Measurements from ENCODE around the gene PPFIA2.
"Not testable (repeated sequence)": the region's sequence is repeated elsewhere in the genome, so short reads cannot be mapped to it uniquely, and the experiment has no call there.

PPFIA2 gene

GRCh38 chr12:81255947-81256346, 503.2 kb downstream of the PPFIA2 start:
- DNase-seq: no peak

- DNase-seq: no peak
These were observed 503.7 kb downstream of the PPFIA2 start for GRCh38 chr12:81255456-81255855.

- DNase-seq: no peak
These were observed 505.8 kb downstream of the PPFIA2 start for GRCh38 chr12:81253360-81253759.

- DNase-seq: no peak
These were observed 506.9 kb downstream of the PPFIA2 start for GRCh38 chr12:81252228-81252627.

- no peak for DNase-seq
These were observed 509.2 kb downstream of the PPFIA2 start for GRCh38 chr12:81249976-81250375.

- no peak for DNase-seq
These were observed 513.1 kb downstream of the PPFIA2 start for GRCh38 chr12:81245907-81246570.

GRCh38 chr12:81245458-81245857, 513.7 kb downstream of the PPFIA2 start:
- no peak for DNase-seq

GRCh38 chr12:81231574-81232368, 527.4 kb downstream of the PPFIA2 start:
- no peak for DNase-seq

- no peak for DNase-seq
These were observed 529.4 kb downstream of the PPFIA2 start for GRCh38 chr12:81229759-81230158.

GRCh38 chr12:81224626-81225025, 534.5 kb downstream of the PPFIA2 start:
- no peak for DNase-seq

- DNase-seq: no peak
These were observed 536.1 kb downstream of the PPFIA2 start for GRCh38 chr12:81222846-81223592.

- no peak for DNase-seq
These were observed 537.5 kb downstream of the PPFIA2 start for GRCh38 chr12:81221681-81222080.

- DNase-seq: no peak
These were observed 542.4 kb downstream of the PPFIA2 start for GRCh38 chr12:81216739-81217138.

- DNase-seq: no peak
These were observed 546.0 kb downstream of the PPFIA2 start for GRCh38 chr12:81212996-81213696.

GRCh38 chr12:81211306-81211705, 547.8 kb downstream of the PPFIA2 start:
- DNase-seq: no peak

- not testable (repeated sequence) for DNase-seq
These were observed 549.4 kb downstream of the PPFIA2 start for GRCh38 chr12:81209772-81210225.

- DNase-seq: no peak
These were observed 550.1 kb downstream of the PPFIA2 start for GRCh38 chr12:81209012-81209411.

GRCh38 chr12:81208187-81208911, 550.8 kb downstream of the PPFIA2 start:
- DNase-seq: no peak
